Measurements from ENCODE around the gene PPP1R9A.
A peak's percentile ranks its signal among the peaks of the same experiment; 100 is the strongest.

The PPP1R9A gene

GRCh38 chr7:95323410-95324129 is 416.2 kb downstream of the PPP1R9A start:
- no peak for DNase-seq

- DNase-seq, result no peak
These were observed 417.0 kb downstream of the PPP1R9A start, which contains the start of gene PON1 for GRCh38 chr7:95324431-95324830. Gene PON1 (minus strand): TSS chr7:95324532. CDS start chr7:95324475, 57 bp downstream.

GRCh38 chr7:95327356-95327755 is 420.0 kb downstream of the PPP1R9A start:
- no peak for DNase-seq

DNA sequence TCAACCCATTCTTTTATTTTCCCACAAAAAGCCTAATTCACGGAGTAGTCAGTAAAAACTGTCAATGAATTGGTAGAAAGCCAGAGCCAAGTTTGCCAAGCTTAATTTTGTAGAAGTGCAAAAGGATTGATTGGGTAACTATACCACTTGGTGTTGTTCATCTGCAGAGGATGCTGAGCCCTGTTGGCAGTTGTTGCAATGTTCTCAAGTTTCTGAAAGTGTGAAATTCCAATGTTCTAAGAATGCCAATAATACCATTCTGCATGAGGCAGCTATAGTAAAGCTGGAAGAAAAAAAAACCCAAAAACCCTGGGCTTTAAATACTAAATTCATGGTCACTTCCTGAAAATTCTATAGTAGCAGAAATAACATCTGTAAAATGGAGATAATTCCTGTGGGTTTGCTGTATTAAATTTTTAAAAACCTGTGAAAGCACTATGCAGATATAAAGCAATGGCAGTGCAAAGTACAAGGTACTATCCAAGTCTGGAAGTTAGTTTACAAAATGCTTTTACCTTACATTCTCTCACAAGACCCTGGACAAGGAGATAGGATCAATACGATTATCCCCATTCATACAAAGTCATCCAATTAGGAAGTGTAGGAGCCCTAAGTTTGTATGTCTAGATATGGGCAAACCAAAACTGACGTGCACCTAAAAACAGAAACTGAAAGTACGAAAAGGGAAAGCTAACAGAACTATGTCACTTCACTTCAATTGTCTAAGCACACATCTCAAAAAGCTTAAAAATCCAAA is 423.0 kb downstream of the PPP1R9A start:
- DNase-seq, result peak; percentile 7

GRCh38 chr7:95330961-95331337 is 423.6 kb downstream of the PPP1R9A start:
- DNase-seq, result no peak

- no peak for DNase-seq
These were observed 427.1 kb downstream of the PPP1R9A start for GRCh38 chr7:95334447-95334846.

- DNase-seq, result no peak
These were observed 427.7 kb downstream of the PPP1R9A start for GRCh38 chr7:95335093-95335492.

- DNase-seq, result no peak
These were observed 431.4 kb downstream of the PPP1R9A start for GRCh38 chr7:95338832-95339231.

GRCh38 chr7:95340491-95340890 is 433.1 kb downstream of the PPP1R9A start:
- DNase-seq, result no peak

GRCh38 chr7:95342029-95342428 is 434.6 kb downstream of the PPP1R9A start:
- DNase-seq, result no peak

DNA sequence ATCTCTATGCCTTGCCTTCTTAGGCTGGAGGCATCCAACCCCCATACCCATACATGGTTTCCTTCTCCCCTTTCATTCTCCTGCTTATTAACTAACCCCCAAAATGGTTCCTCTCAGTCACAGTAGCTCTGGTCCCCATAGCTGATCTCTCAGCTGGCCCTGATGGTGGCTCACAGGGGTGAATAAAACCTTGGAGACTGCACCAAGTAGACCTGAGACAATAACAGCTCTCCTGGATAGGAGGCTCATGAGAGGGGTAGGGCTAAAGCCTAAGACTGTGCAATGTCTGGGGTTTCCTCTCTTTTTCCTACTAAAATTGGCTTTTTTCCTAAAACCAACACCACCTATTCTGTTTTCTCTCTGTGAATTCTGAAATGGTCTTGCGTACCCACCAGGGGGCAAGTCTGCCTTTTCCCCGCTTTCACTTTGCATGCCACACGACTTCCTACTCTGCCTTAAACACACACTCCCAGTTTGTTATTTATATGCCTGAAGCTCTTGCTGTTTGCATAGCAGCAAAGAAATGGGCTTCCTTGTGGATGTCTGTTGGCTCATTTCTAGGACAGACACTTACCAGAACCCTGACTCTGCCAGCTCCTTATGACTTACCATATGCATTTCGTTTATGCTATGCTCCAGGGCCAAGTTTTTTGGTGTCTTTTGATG is 435.4 kb downstream of the PPP1R9A start:
- no peak for DNase-seq
